ENCODE results near the gene PRPF40B.

Gene PRPF40B

GRCh38 chr12:49689237-49689636 is 65.9 kb downstream of the PRPF40B start:
- DNase-seq (ENCODE audit: low read depth): no peak
- TF ChIP-seq MYC (IDR thresholded peaks at IDR 0.05; ENCODE audit: low read depth, low read length) (no peak), MAX (IDR thresholded peaks at IDR 0.05; ENCODE audit: low read depth, low read length) (no peak), POLR2A (IDR thresholded peaks at IDR 0.05; ENCODE audit: extremely low read depth, insufficient read length) (no peak), CTCF (IDR thresholded peaks at IDR 0.05; ENCODE audit: low read depth, low read length) (no peak)
- H3K4me3 ChIP-seq (ENCODE audit: low read depth, low read length): no peak overlapping the region

- TF ChIP-seq MAX (IDR thresholded peaks at IDR 0.05; ENCODE audit: low read depth, low read length) (no peak), POLR2A (IDR thresholded peaks at IDR 0.05; ENCODE audit: extremely low read depth, insufficient read length) (no peak), MYC (IDR thresholded peaks at IDR 0.05; ENCODE audit: low read depth, low read length) (no peak), CTCF (IDR thresholded peaks at IDR 0.05; ENCODE audit: low read depth, low read length) (no peak)
- H3K4me3 ChIP-seq (ENCODE audit: low read depth, low read length): no peak overlapping the region
- no peak for DNase-seq (ENCODE audit: low read depth)
These were observed 66.4 kb downstream of the PRPF40B start for GRCh38 chr12:49689785-49690184.

GRCh38 chr12:49692851-49693250 is 69.5 kb downstream of the PRPF40B start:
- no peak overlapping the region for H3K4me3 ChIP-seq (ENCODE audit: low read depth, low read length)
- no peak for DNase-seq (ENCODE audit: low read depth)
- TF ChIP-seq CTCF (IDR thresholded peaks at IDR 0.05; ENCODE audit: low read depth, low read length) (no peak), MYC (IDR thresholded peaks at IDR 0.05; ENCODE audit: low read depth, low read length) (no peak), MAX (IDR thresholded peaks at IDR 0.05; ENCODE audit: low read depth, low read length) (no peak), POLR2A (IDR thresholded peaks at IDR 0.05; ENCODE audit: extremely low read depth, insufficient read length) (no peak)

- no peak for DNase-seq (ENCODE audit: low read depth)
- no peak overlapping the region for H3K4me3 ChIP-seq (ENCODE audit: low read depth, low read length)
- TF ChIP-seq CTCF (IDR thresholded peaks at IDR 0.05; ENCODE audit: low read depth, low read length) (no peak), MAX (IDR thresholded peaks at IDR 0.05; ENCODE audit: low read depth, low read length) (no peak), MYC (IDR thresholded peaks at IDR 0.05; ENCODE audit: low read depth, low read length) (no peak), POLR2A (IDR thresholded peaks at IDR 0.05; ENCODE audit: extremely low read depth, insufficient read length) (no peak)
These were observed 70.6 kb downstream of the PRPF40B start for GRCh38 chr12:49693931-49694444.
